ENCODE results near the gene SIGLEC11.
"Not testable (repeated sequence)": the region's sequence is repeated elsewhere in the genome, so short reads cannot be mapped to it uniquely, and the experiment has no call there.

SIGLEC11 gene

GRCh38 chr19:49981603-49982593 is 20.9 kb upstream of the SIGLEC11 start:
- no peak for DNase-seq (ENCODE audit: low read depth)

- no peak for DNase-seq (ENCODE audit: low read depth)
Observed at GRCh38 chr19:49978324-49978723, 17.4 kb upstream of the SIGLEC11 start.

- no peak for DNase-seq (ENCODE audit: low read depth)
Observed at GRCh38 chr19:49977881-49978280, 16.9 kb upstream of the SIGLEC11 start.

- DNase-seq (ENCODE audit: low read depth), result no peak
Observed at GRCh38 chr19:49977076-49977475, 16.1 kb upstream of the SIGLEC11 start.

- DNase-seq (ENCODE audit: low read depth), result no peak
Observed at GRCh38 chr19:49976496-49976895, 15.5 kb upstream of the SIGLEC11 start.

GRCh38 chr19:49975051-49975450 is 14.1 kb upstream of the SIGLEC11 start:
- no peak for DNase-seq (ENCODE audit: low read depth)

- DNase-seq (ENCODE audit: low read depth), result no peak
Observed at GRCh38 chr19:49973987-49974386, 13.0 kb upstream of the SIGLEC11 start.

GRCh38 chr19:49972841-49973240 is 11.9 kb upstream of the SIGLEC11 start:
- no peak for DNase-seq (ENCODE audit: low read depth)

GRCh38 chr19:49971991-49972411 is 11.0 kb upstream of the SIGLEC11 start:
- no peak for DNase-seq (ENCODE audit: low read depth)

GRCh38 chr19:49969355-49969754 is 8.4 kb upstream of the SIGLEC11 start:
- DNase-seq (ENCODE audit: low read depth), result not testable (repeated sequence)

GRCh38 chr19:49968279-49968922 is 7.4 kb upstream of the SIGLEC11 start:
- no peak for DNase-seq (ENCODE audit: low read depth)

- DNase-seq (ENCODE audit: low read depth), result not testable (repeated sequence)
Observed at GRCh38 chr19:49959892-49960291, 1.1 kb downstream of the SIGLEC11 start.

- DNase-seq (ENCODE audit: low read depth), result not testable (repeated sequence)
Observed at GRCh38 chr19:49958596-49958995, 2.4 kb downstream of the SIGLEC11 start.

- not testable (repeated sequence) for DNase-seq (ENCODE audit: low read depth)
Observed at GRCh38 chr19:49958144-49958543, 2.8 kb downstream of the SIGLEC11 start.

GRCh38 chr19:49957262-49957915 is 3.6 kb downstream of the SIGLEC11 start:
- DNase-seq (ENCODE audit: low read depth), result no peak

GRCh38 chr19:49956115-49956495 is 4.9 kb downstream of the SIGLEC11 start:
- DNase-seq (ENCODE audit: low read depth), result no peak

- DNase-seq (ENCODE audit: low read depth), result no peak
Observed at GRCh38 chr19:49954933-49955332, 6.0 kb downstream of the SIGLEC11 start.

GRCh38 chr19:49954092-49954829 is 6.7 kb downstream of the SIGLEC11 start:
- DNase-seq (ENCODE audit: low read depth), result no peak

GRCh38 chr19:49953416-49953815 is 7.6 kb downstream of the SIGLEC11 start:
- DNase-seq (ENCODE audit: low read depth), result no peak

GRCh38 chr19:49952906-49953305 is 8.1 kb downstream of the SIGLEC11 start:
- DNase-seq (ENCODE audit: low read depth), result no peak

GRCh38 chr19:49952479-49952836 is 8.5 kb downstream of the SIGLEC11 start:
- no peak for DNase-seq (ENCODE audit: low read depth)

Data from stimulated activated CD8-positive, alpha-beta memory T cell treated with anti-CD3 and anti-CD28 coated beads, Interleukin-12 subunit alpha, Interleukin-12 subunit beta, amount 100 ng/mL, for 1 hour (primary cell).